GM10847 (cell line): ENCODE data around the gene KANSL1.

Source experiments
- POLR2A ChIP-seq: IDR thresholded peaks from 2 replicates; pipeline ENCODE4 v1.6.1; 2011; ENCODE audit not compliant: insufficient read length; ENCODE audit errors: extremely low read depth

KANSL1 gene

DNA sequence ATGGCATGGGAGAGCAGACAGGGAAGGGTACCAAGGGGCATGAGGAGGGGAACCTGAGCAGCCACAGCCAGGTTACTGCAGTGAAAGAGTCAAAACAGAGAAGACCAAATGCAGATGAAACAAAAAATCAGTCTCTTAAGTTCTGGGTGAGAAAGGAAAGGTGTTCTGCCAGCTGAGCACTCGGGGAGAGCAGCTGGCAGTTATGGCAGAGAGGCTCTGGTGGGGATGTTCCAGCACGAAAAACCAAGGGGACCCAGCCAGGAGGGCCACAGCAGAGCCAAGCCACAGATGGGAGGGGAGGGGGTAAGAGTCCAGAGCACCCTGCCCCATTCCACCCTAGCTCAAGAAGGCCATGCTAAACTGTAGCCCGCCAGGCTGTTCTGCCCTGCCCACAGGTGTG lies 162.5 kb downstream of the KANSL1 start:
- TF ChIP-seq POLR2A: no peak

- no peak for TF ChIP-seq POLR2A
These were observed 163.6 kb downstream of the KANSL1 start for GRCh38 chr17:46029627-46030026.

DNA sequence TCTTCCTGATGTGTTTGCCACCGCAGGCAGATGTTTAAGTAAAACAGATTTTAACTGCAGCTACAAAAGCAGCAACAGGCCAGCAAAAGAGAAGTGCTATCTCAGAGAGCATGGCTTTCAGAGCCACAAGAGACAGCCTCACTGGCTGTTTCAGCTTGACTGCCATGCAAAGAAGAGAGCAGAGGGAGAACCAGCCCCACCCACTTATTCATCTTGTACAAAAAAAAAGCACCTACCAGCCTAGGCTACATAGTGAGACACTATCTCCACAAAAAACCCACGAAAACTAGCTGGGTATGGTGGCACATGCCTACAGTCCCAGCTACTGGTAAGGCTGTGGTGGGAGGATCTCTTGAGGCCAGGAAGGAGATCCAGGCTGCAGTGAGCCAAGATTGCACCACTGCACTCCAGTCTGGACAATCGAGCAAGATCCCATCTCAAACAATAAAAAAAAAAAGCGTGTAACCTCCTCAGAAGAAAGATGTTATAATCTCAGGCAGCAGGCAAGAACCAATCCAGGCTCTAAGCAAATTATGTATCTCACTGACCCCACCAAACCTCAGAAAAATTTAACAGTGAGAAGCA lies 164.2 kb downstream of the KANSL1 start:
- no peak for TF ChIP-seq POLR2A

GRCh38 chr17:46028374-46028773 lies 164.9 kb downstream of the KANSL1 start:
- no peak for TF ChIP-seq POLR2A

DNA sequence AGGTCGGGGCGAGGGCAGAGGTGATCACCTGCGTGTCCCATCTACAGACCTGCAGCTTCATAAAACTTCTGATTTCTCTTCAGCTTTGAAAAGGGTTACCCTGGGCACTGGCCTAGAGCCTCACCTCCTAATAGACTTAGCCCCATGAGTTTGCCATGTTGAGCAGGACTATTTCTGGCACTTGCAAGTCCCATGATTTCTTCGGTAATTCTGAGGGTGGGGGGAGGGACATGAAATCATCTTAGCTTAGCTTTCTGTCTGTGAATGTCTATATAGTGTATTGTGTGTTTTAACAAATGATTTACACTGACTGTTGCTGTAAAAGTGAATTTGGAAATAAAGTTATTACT lies 165.3 kb downstream of the KANSL1 start:
- no peak for TF ChIP-seq POLR2A

GRCh38 chr17:46027048-46027975 lies 165.9 kb downstream of the KANSL1 start:
- no peak for TF ChIP-seq POLR2A

DNA sequence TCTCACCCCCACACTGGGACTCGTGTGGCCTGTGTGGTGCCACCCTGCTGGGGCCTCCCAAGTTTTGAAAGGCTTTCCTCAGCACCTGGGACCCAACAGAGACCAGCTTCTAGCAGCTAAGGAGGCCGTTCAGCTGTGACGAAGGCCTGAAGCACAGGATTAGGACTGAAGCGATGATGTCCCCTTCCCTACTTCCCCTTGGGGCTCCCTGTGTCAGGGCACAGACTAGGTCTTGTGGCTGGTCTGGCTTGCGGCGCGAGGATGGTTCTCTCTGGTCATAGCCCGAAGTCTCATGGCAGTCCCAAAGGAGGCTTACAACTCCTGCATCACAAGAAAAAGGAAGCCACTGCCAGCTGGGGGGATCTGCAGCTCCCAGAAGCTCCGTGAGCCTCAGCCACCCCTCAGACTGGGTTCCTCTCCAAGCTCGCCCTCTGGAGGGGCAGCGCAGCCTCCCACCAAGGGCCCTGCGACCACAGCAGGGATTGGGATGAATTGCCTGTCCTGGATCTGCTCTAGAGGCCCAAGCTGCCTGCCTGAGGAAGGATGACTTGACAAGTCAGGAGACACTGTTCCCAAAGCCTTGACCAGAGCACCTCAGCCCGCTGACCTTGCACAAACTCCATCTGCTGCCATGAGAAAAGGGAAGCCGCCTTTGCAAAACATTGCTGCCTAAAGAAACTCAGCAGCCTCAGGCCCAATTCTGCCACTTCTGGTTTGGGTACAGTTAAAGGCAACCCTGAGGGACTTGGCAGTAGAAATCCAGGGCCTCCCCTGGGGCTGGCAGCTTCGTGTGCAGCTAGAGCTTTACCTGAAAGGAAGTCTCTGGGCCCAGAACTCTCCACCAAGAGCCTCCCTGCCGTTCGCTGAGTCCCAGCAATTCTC lies 166.8 kb downstream of the KANSL1 start:
- TF ChIP-seq POLR2A: no peak

GRCh38 chr17:46025510-46026165 lies 167.6 kb downstream of the KANSL1 start:
- no peak for TF ChIP-seq POLR2A

DNA sequence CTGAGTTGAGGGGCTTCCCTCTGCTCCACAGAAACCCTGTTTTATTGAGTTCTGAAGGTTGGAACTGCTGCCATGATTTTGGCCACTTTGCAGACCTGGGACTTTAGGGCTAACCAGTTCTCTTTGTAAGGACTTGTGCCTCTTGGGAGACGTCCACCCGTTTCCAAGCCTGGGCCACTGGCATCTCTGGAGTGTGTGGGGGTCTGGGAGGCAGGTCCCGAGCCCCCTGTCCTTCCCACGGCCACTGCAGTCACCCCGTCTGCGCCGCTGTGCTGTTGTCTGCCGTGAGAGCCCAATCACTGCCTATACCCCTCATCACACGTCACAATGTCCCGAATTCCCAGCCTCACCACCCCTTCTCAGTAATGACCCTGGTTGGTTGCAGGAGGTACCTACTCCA lies 168.2 kb downstream of the KANSL1 start:
- TF ChIP-seq POLR2A: no peak

GRCh38 chr17:46024590-46024989 lies 168.6 kb downstream of the KANSL1 start:
- TF ChIP-seq POLR2A: no peak

DNA sequence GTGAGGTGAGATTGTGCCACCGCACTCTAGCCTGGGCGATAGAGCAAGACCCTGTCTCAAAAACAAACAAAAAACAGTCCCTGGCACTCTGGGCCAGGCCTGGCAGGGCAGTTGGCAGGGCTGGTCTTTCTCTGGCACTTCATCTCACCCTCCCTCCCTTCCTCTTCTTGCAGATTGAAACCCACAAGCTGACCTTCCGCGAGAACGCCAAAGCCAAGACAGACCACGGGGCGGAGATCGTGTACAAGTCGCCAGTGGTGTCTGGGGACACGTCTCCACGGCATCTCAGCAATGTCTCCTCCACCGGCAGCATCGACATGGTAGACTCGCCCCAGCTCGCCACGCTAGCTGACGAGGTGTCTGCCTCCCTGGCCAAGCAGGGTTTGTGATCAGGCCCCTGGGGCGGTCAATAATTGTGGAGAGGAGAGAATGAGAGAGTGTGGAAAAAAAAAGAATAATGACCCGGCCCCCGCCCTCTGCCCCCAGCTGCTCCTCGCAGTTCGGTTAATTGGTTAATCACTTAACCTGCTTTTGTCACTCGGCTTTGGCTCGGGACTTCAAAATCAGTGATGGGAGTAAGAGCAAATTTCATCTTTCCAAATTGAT lies 169.3 kb downstream of the KANSL1 start:
- TF ChIP-seq POLR2A: no peak

DNA sequence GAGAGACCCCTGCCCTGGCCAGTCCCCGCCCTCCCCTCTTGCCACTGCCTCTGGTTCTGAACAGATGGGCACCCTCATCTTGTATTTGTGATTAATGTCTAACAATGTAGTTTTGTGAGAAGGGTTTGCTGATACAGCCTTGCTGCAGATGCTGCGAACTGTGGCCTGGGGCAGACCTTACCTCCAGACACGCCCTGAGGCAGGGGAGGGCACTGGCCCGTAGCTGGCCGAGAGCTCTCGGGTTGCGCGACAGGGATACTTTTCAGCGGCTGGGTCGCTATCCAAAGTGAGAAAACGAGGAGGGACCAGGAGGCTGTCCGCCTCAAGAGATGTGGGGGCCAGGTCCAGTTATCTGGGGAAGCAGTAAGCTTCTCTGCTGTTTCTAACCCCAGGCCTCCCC lies 172.2 kb downstream of the KANSL1 start:
- TF ChIP-seq POLR2A: no peak

DNA sequence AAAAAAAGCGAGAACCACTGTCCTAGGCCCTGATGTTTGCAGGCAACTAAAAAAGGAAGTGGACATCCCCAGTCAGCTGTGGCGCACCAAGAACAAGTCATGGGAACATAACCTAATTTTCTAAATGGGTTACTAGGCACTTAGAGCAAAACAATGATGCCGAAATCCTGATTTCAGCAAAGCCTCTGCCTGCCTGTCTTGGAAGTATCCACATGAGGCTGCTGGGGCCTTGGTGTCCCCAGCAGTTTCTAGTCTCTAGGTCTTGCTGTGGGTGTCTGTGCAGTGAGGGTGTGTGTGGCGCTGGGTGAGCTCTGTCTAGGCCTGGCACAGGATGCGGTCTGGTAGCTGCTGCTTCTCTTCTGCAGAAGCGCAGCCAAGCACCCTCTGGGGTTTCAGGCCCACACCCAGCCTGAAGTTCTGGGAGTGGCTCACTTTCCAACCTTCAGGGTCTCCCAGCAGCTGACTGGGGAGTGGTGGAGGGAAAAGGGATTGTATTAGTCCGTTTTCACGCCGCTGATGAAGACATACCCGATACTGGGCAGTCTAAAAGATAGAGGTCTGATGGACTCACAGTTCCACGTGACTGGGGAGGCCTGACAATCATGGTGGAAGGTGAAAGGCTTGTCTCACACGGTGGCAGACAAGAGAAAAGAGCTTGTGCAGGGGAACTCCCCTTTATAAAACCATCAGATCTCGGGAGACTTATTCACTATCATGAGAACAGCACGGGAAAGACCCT lies 173.0 kb downstream of the KANSL1 start:
- no peak for TF ChIP-seq POLR2A

GRCh38 chr17:46013502-46014165 lies 179.6 kb downstream of the KANSL1 start:
- no peak for TF ChIP-seq POLR2A

GRCh38 chr17:46013127-46013501 lies 180.1 kb downstream of the KANSL1 start:
- TF ChIP-seq POLR2A: no peak
